IMR-90 (cell line): ENCODE results near the gene FGF3. TPM values are rescaled to one million over a fixed set of nuclear protein-coding genes. Genes with fewer than 3 reads are reported as not detected.

Experiments
- ATAC-seq: fragments of 200-7000 bp; cut with Tn5 transposase; 2 replicates; pipeline ENCODE4 v1.9.1; 2020; ENCODE audit warnings: low read depth, mild to moderate bottlenecking, moderate library complexity
- BruUV-seq: library from RNA; stranded (reverse); fragments of 400-500 nt; replicated peaks from 2 replicates; lab custom pipeline; 2021; lab: Mats Ljungman, UMichigan
- CTCF ChIA-PET: fragments of 300-600 bp; formaldehyde crosslinking; extraction: SDS; loops from one replicate; lab custom pipeline; 2021; ENCODE audit warnings: antibody characterized with exemption; lab: Yijun Ruan, JAX
- POLR2A ChIA-PET: fragments of 300-600 bp; sonication (Branson Sonifier 250); formaldehyde crosslinking; loops from one replicate; lab custom pipeline; 2022; ENCODE audit warnings: antibody characterized with exemption; ENCODE audit not compliant: unreplicated experiment; lab: Charles Lee
- DNase-seq: peaks from one replicate; pipeline ENCODE4 v3.0.0; 2013
- H2AFZ ChIP-seq: replicated peaks from 2 replicates; pipeline ENCODE3; 2013; ENCODE audit warnings: low read length, mild to moderate bottlenecking; ENCODE audit not compliant: poor library complexity
- H2AK5ac ChIP-seq: 2 replicates; pipeline ENCODE4 v1.6.1; 2013; ENCODE audit warnings: low read depth, low read length, inconsistent platforms
- H2AK9ac ChIP-seq: replicated peaks from 2 replicates; pipeline ENCODE3; 2013; ENCODE audit warnings: mild to moderate bottlenecking, low read depth, low read length, moderate library complexity; ENCODE audit not compliant: poor library complexity
- H2BK120ac ChIP-seq: 2 replicates; pipeline ENCODE4 v1.6.1; 2013; ENCODE audit warnings: low read depth, low read length, inconsistent platforms
- H2BK15ac ChIP-seq: 3 replicates; pipeline ENCODE4 v1.6.1; 2013; ENCODE audit warnings: low read depth, low read length, inconsistent platforms
- H2BK20ac ChIP-seq: 2 replicates; pipeline ENCODE4 v1.6.1; 2013; ENCODE audit warnings: low read depth, mild to moderate bottlenecking, inconsistent platforms, low read length, moderate library complexity
- H2BK5ac ChIP-seq: 2 replicates; pipeline ENCODE4 v1.6.1; 2013; ENCODE audit warnings: mild to moderate bottlenecking, low read depth, low read length, inconsistent platforms; ENCODE audit not compliant: poor library complexity, severe bottlenecking
- H3K14ac ChIP-seq: replicated peaks from 2 replicates; pipeline ENCODE4 v1.6.1; 2013; ENCODE audit warnings: low read depth, low read length, inconsistent platforms
- H3K18ac ChIP-seq: 2 replicates; pipeline ENCODE4 v1.6.1; 2013; ENCODE audit warnings: low read depth, low read length, control low read depth
- H3K23ac ChIP-seq: 2 replicates; pipeline ENCODE4 v1.6.1; 2013; ENCODE audit warnings: low read depth, low read length, inconsistent platforms
- H3K27ac ChIP-seq: 2 replicates; pipeline ENCODE4 v1.5.1; 2013; ENCODE audit warnings: mild to moderate bottlenecking, control low read depth, low read length; ENCODE audit not compliant: insufficient read depth
- H3K27me3 ChIP-seq: 2 replicates; pipeline ENCODE4 v1.6.1; 2013; ENCODE audit warnings: low read length; ENCODE audit not compliant: control insufficient read depth, insufficient read depth
- H3K36me3 ChIP-seq: 2 replicates; pipeline ENCODE4 v1.6.1; 2013; ENCODE audit warnings: low read length, mixed read lengths; ENCODE audit not compliant: control insufficient read depth, insufficient read depth
- H3K4ac ChIP-seq: 2 replicates; pipeline ENCODE4 v1.6.1; 2013; ENCODE audit warnings: low read depth, low read length, inconsistent platforms
- H3K4me1 ChIP-seq: 2 replicates; pipeline ENCODE4 v1.6.1; 2013; ENCODE audit warnings: low read length, mixed read lengths; ENCODE audit not compliant: control insufficient read depth, insufficient read depth
- H3K4me2 ChIP-seq: 2 replicates; pipeline ENCODE4 v1.6.1; 2013; ENCODE audit warnings: low read depth, mild to moderate bottlenecking, control low read depth, low read length, moderate library complexity
- H3K4me3 ChIP-seq: 2 replicates; pipeline ENCODE4 v1.5.1; 2013; ENCODE audit warnings: low read depth, mild to moderate bottlenecking, control low read depth, low read length, moderate library complexity; ENCODE audit not compliant: insufficient read depth
- H3K56ac ChIP-seq: 2 replicates; pipeline ENCODE4 v1.6.1; 2013; ENCODE audit warnings: low read length, inconsistent platforms; ENCODE audit not compliant: insufficient read depth; ENCODE audit errors: extremely low read depth
- H3K79me1 ChIP-seq, 2 experiments: 2 replicates each; pipeline ENCODE4 v1.6.1; 2013; ENCODE audit warnings: low read length in 2 of 2, inconsistent platforms in 1 of 2, low read depth in 1 of 2
- H3K9ac ChIP-seq: 2 replicates; pipeline ENCODE4 v1.6.1; 2013; ENCODE audit warnings: low read depth, low read length, control low read depth
- H3K9me1 ChIP-seq: 2 replicates; pipeline ENCODE4 v1.6.1; 2013; ENCODE audit warnings: low read length, inconsistent platforms; ENCODE audit not compliant: insufficient read depth
- H3K9me3 ChIP-seq: 2 replicates; pipeline ENCODE4 v1.6.1; 2013; ENCODE audit warnings: low read length; ENCODE audit not compliant: control insufficient read depth, insufficient read depth
- H4K20me1 ChIP-seq: 2 replicates; pipeline ENCODE4 v1.6.1; 2013; ENCODE audit warnings: low read length, inconsistent platforms; ENCODE audit not compliant: insufficient read depth
- H4K5ac ChIP-seq: 2 replicates; pipeline ENCODE4 v1.6.1; 2013; ENCODE audit warnings: mild to moderate bottlenecking, low read depth, low read length, control low read depth
- H4K8ac ChIP-seq, 2 experiments: 2 replicates each; pipeline ENCODE4 v1.6.1; 2013; ENCODE audit warnings: low read depth in 2 of 2, low read length in 2 of 2, control low read depth in 1 of 2, inconsistent platforms in 1 of 2
- H4K91ac ChIP-seq: 2 replicates; pipeline ENCODE4 v1.6.1; 2013; ENCODE audit warnings: low read depth, low read length, inconsistent platforms; ENCODE audit not compliant: insufficient read depth
- BHLHE40 ChIP-seq: fragments of 150-350 bp; IDR thresholded peaks from 2 replicates; pipeline ENCODE4 v1.6.1; 2016; ENCODE audit warnings: mild to moderate bottlenecking, low read depth, low read length
- CEBPB ChIP-seq: IDR thresholded peaks from 2 replicates; pipeline ENCODE4 v1.6.1; 2012; ENCODE audit warnings: low read depth, low read length, improper control_type of control experiment
- CHD1 ChIP-seq: IDR thresholded peaks from 2 replicates; pipeline ENCODE4 v1.6.1; 2012; ENCODE audit warnings: low read depth, low read length, improper control_type of control experiment
- CTCF ChIP-seq: conservative IDR thresholded peaks from 2 replicates; pipeline ENCODE4 v1.5.1; 2012; ENCODE audit warnings: mild to moderate bottlenecking, low read depth, low read length, improper control_type of control experiment
- ELK1 ChIP-seq: fragments of 150-350 bp; IDR thresholded peaks from 2 replicates; pipeline ENCODE4 v1.6.1; 2016; ENCODE audit warnings: low read depth, mild to moderate bottlenecking, low read length, moderate library complexity, borderline replicate concordance
- FOS ChIP-seq: fragments of 150-350 bp; IDR thresholded peaks from 2 replicates; pipeline ENCODE4 v1.6.1; 2016; ENCODE audit warnings: low read depth, low read length
- MAFK ChIP-seq: IDR thresholded peaks from 2 replicates; pipeline ENCODE4 v1.6.1; 2012; ENCODE audit warnings: low read depth, low read length, improper control_type of control experiment
- MAZ ChIP-seq: IDR thresholded peaks from 2 replicates; pipeline ENCODE4 v1.6.1; 2012; ENCODE audit warnings: low read depth, mild to moderate bottlenecking, low read length, improper control_type of control experiment, moderate library complexity, borderline replicate concordance
- MXI1 ChIP-seq: IDR thresholded peaks from 2 replicates; pipeline ENCODE4 v1.6.1; 2012; ENCODE audit warnings: low read depth, mild to moderate bottlenecking, low read length, moderate library complexity, borderline replicate concordance
- NFE2L2 ChIP-seq: fragments of 150-350 bp; IDR thresholded peaks from 2 replicates; pipeline ENCODE4 v1.6.1; 2016; ENCODE audit warnings: low read depth, mild to moderate bottlenecking, low read length
- POLR2A ChIP-seq: IDR thresholded peaks from 2 replicates; pipeline ENCODE4 v1.6.1; 2012; ENCODE audit warnings: mild to moderate bottlenecking, low read depth, low read length
- RAD21 ChIP-seq: IDR thresholded peaks from 2 replicates; pipeline ENCODE4 v1.6.1; 2012; ENCODE audit warnings: low read length, improper control_type of control experiment
- RCOR1 ChIP-seq: IDR thresholded peaks from 2 replicates; pipeline ENCODE4 v1.6.1; 2012; ENCODE audit warnings: mild to moderate bottlenecking, low read length, improper control_type of control experiment; ENCODE audit not compliant: insufficient replicate concordance
- RFX5 ChIP-seq: IDR thresholded peaks from 2 replicates; pipeline ENCODE4 v1.8.0; 2012; ENCODE audit warnings: low read depth, mild to moderate bottlenecking, low read length, moderate library complexity
- SMC3 ChIP-seq: fragments of 150-350 bp; IDR thresholded peaks from 2 replicates; pipeline ENCODE4 v1.6.1; 2016; ENCODE audit warnings: low read depth, mild to moderate bottlenecking, antibody characterized with exemption, low read length, moderate library complexity
- WGBS, 2 experiments: methylation state at CpG; one replicate each; pipeline versions ENCODE4 v1.1.5 to v1.1.7; 2013; ENCODE audit warnings: missing lambda C conversion rate in 2 of 2; ENCODE audit not compliant: insufficient read length in 1 of 2; ENCODE audit errors: extremely low coverage in 2 of 2; 5-methylcytosine and 5-hydroxymethylcytosine counted together
- dilution Hi-C: fragments of 300-500 bp; cut with HindIII; formaldehyde crosslinking; loops from one replicate; pipeline ENCODE4 v1.14.3; 2018; ENCODE audit warnings: low sequenced_read_pairs; ENCODE audit not compliant: unreplicated experiment
- in situ Hi-C: fragments of 300-500 bp; cut with MboI; formaldehyde crosslinking; loops from 3 replicates; pipeline ENCODE4 v1.14.3; 2019; ENCODE audit warnings: low sequenced_read_pairs, inconsistent platforms, mixed read lengths
- intact Hi-C: fragments of 100-400 bp; cut with micrococcal nuclease; formaldehyde crosslinking; loops from 2 replicates; pipeline ENCODE4 v1.10.0; 2022
- polyA plus RNA-seq, 3 experiments: library from polyadenylated mRNA; depleted of rRNA; stranded (reverse); fragments of >200 nt; gene quantifications; 2 replicates each; pipeline ENCODE4 v1.2.3, GENCODE V29; 2012; ENCODE audit warnings: low replicate concordance in 1 of 3
- total RNA-seq: library from RNA; depleted of rRNA; stranded (reverse); fragments of >200 nt; gene quantifications from 2 replicates; pipeline ENCODE4 v1.2.3, GENCODE V29; 2012
- TF ChIP-seq, protein P1 (sequence below): fragments of 150-350 bp; IDR thresholded peaks from 2 replicates; pipeline ENCODE4 v1.6.1; 2017; ENCODE audit warnings: mild to moderate bottlenecking, antibody characterized with exemption, low read length, low read depth

The FGF3 gene
- total and polyA plus RNA-seq, 2 of the 4 experiments (the other 2 are of a cell fraction): not detected

GRCh38 chr11:69775163-69775755, 44.0 kb downstream of the FGF3 start, which contains the start of gene FGF4:
Gene FGF4 (minus strand): TSS chr11:69775341. CDS start chr11:69775084, 257 bp downstream.
- DNase-seq (no peak), ATAC-seq (no peak)
- H3K27me3 ChIP-seq: peaks cover 86% of the 10 kb centered on the region
- H2AFZ ChIP-seq: peak within 1 kb of the TSS; percentile 19
- TF ChIP-seq RFX5: no peak
- TF ChIP-seq MAZ: no peak
- TF ChIP-seq, protein P1, sequence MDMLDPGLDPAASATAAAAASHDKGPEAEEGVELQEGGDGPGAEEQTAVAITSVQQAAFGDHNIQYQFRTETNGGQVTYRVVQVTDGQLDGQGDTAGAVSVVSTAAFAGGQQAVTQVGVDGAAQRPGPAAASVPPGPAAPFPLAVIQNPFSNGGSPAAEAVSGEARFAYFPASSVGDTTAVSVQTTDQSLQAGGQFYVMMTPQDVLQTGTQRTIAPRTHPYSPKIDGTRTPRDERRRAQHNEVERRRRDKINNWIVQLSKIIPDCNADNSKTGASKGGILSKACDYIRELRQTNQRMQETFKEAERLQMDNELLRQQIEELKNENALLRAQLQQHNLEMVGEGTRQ: no peak
- no peak for TF ChIP-seq RAD21
- no peak for TF ChIP-seq SMC3
- no peak for TF ChIP-seq POLR2A
- TF ChIP-seq CHD1: no peak
- no peak for TF ChIP-seq CEBPB
- no peak for TF ChIP-seq RCOR1
- no peak for TF ChIP-seq NFE2L2
- no peak for TF ChIP-seq MXI1
- TF ChIP-seq MAFK: no peak
- TF ChIP-seq ELK1: no peak
- no peak for TF ChIP-seq CTCF
- TF ChIP-seq FOS: no peak
- no peak for TF ChIP-seq BHLHE40
- intact Hi-C loops: no loop called here
- WGBS, 2 experiments: 4% methylated on average over 21 of the region's 66 CpGs; no CpG with 5 or more reads in 1 of the 2 experiments
- H4K20me1 ChIP-seq: no peaks in the 10 kb centered on the region; the same call in 1 of the 2 replicates
- H3K9me3 ChIP-seq: peaks cover 2% of the 10 kb centered on the region; the same call in 1 of the 2 replicates
- H2BK5ac ChIP-seq: no peak within 1 kb of the TSS
- no peaks in the 10 kb centered on the region for H3K9me1 ChIP-seq
- H3K36me3 ChIP-seq: no peaks in the 10 kb centered on the region
- H3K27ac ChIP-seq: no peak within 1 kb of the TSS
- dilution Hi-C loops: no loop called here
- H4K5ac ChIP-seq: no peak within 1 kb of the TSS
- H3K4ac ChIP-seq: no peak within 1 kb of the TSS
- H3K23ac ChIP-seq: no peak within 1 kb of the TSS
- no peaks in the 10 kb centered on the region for H3K4me1 ChIP-seq
- H2BK120ac ChIP-seq: no peak within 1 kb of the TSS
- no peak within 1 kb of the TSS for H2BK15ac ChIP-seq
- no peak within 1 kb of the TSS for H3K56ac ChIP-seq
- no peak within 1 kb of the TSS for H2AK5ac ChIP-seq
- no peak within 1 kb of the TSS for H3K4me2 ChIP-seq
- H2AK9ac ChIP-seq: no peak within 1 kb of the TSS
- no peak within 1 kb of the TSS for H3K9ac ChIP-seq
- no peak within 1 kb of the TSS for H3K14ac ChIP-seq
- no peak within 1 kb of the TSS for H4K8ac ChIP-seq
- no TSS peak for BruUV-seq
- ChIA-PET CTCF (no interaction called here), POLR2A (no interaction called here)
- H4K91ac ChIP-seq: no peak within 1 kb of the TSS
- H3K4me3 ChIP-seq: no peak within 1 kb of the TSS
- in situ Hi-C loops: no loop called here
- H3K18ac ChIP-seq: no peak within 1 kb of the TSS
- H3K79me1 ChIP-seq: no peaks in the 10 kb centered on the region
- H2BK20ac ChIP-seq: no peak within 1 kb of the TSS
